Measurements from ENCODE around the gene PRR15. TPM values are rescaled to one million over a fixed set of nuclear protein-coding genes. Genes with fewer than 3 reads are reported as not detected.

PRR15 gene
- total and polyA plus RNA-seq, 2 of the 8 experiments (the other 6 are each of a cell fraction or from before 2014, with no cell fraction given) = 4.9 to 7.9 TPM

- no peak overlapping the region for H4K91ac ChIP-seq (replicated peaks; ENCODE audit: insufficient read length, low read length)
- H2AFZ ChIP-seq (ENCODE audit: low read length) = no peak overlapping the region
- no peak overlapping the region for H3K4ac ChIP-seq (replicated peaks; ENCODE audit: insufficient read length, low read depth, low read length)
- 95% methylated on average over 3 of the region's 3 CpGs; no CpG with 5 or more reads in 1 of the 2 experiments for WGBS, 2 experiments (ENCODE audit: extremely low coverage in 1 of 2, insufficient coverage in 1 of 2, insufficient read length in 1 of 2, insufficient replicate concordance in 2 of 2, low coverage in 1 of 2, low lambda C conversion rate in 2 of 2, missing lambda C conversion rate in 1 of 2)
- no peak overlapping the region for H3K9ac ChIP-seq (replicated peaks in 1 of 4; ENCODE audit: extremely low read depth in 1 of 4, low read depth in 3 of 4, low read length in 3 of 4)
- peaks cover 0 to 16% (median 12%) of the 10 kb centered on the region in 4 experiments; a peak in 4 of 7 replicates for H3K4me1 ChIP-seq (replicated peaks in 1 of 4; ENCODE audit: control insufficient read depth in 3 of 4, insufficient read depth in 4 of 4, low read length in 3 of 4)
- no peaks in the 10 kb centered on the region for H3K36me3 ChIP-seq (ENCODE audit: control insufficient read depth in 2 of 4, insufficient read depth in 4 of 4, low read length in 3 of 4)
- ChIA-PET CTCF (ENCODE audit: partially characterized antibody) (no interaction called here), POLR2A (ENCODE audit: partially characterized antibody) (no interaction called here)
- no peak overlapping the region for H3K23ac ChIP-seq (ENCODE audit: insufficient read length)
- no peaks in the 10 kb centered on the region for H3K79me1 ChIP-seq (ENCODE audit: low read depth, low read length)
- H4K8ac ChIP-seq (ENCODE audit: extremely low read depth, insufficient read depth, low read length) = no peak overlapping the region
- no peak overlapping the region for H3K56ac ChIP-seq (replicated peaks; ENCODE audit: insufficient read length, low read depth, low read length)
- TF ChIP-seq MAFK (IDR thresholded peaks at IDR 0.05; ENCODE audit: low read depth, low read length) = no peak
- no peak for TF ChIP-seq CREB1 (IDR thresholded peaks at IDR 0.05)
- no peak for TF ChIP-seq SP2 (IDR thresholded peaks at IDR 0.05; ENCODE audit: low read length)
- H3K27ac ChIP-seq (ENCODE audit: low read depth, low read length) = no peak overlapping the region
- H3K4me2 ChIP-seq (ENCODE audit: insufficient read depth in 1 of 2, low read depth in 2 of 2, low read length in 2 of 2) = no peak overlapping the region
- H3K27me3 ChIP-seq (replicated peaks in 1 of 4; ENCODE audit: control insufficient read depth in 3 of 4, extremely low read depth in 1 of 4, insufficient read depth in 3 of 4, low read length in 3 of 4) = no peaks in the 10 kb centered on the region
- DNase-seq (ENCODE audit: low read depth in 1 of 2, low spot score in 2 of 2) = no peak
- H3K9me3 ChIP-seq (ENCODE audit: insufficient read depth in 2 of 2, low read depth in 1 of 2, low read length in 1 of 2) = no peaks in the 10 kb centered on the region
- H3K23me2 ChIP-seq (ENCODE audit: low read depth, low read length) = no peaks in the 10 kb centered on the region; the same call in 1 of the 2 replicates
- no peak overlapping the region for H4K5ac ChIP-seq (ENCODE audit: insufficient read length, low read depth, low read length)
- no peak overlapping the region for H2BK20ac ChIP-seq (ENCODE audit: low read length)
- H3K79me2 ChIP-seq (ENCODE audit: control insufficient read depth in 1 of 2, insufficient read depth in 2 of 2, low read length in 2 of 2) = no peaks in the 10 kb centered on the region
- H3K4me3 ChIP-seq (ENCODE audit: extremely low read depth in 1 of 4, insufficient read depth in 2 of 4, low read depth in 3 of 4, low read length in 4 of 4) = no peak overlapping the region
- H2BK12ac ChIP-seq (ENCODE audit: low read depth, low read length) = no peak overlapping the region
- H3K18ac ChIP-seq (ENCODE audit: extremely low read depth, low read length) = no peak overlapping the region
- no peak overlapping the region for H2AK5ac ChIP-seq (ENCODE audit: low read depth, low read length)
- no peak overlapping the region for H2BK120ac ChIP-seq (replicated peaks; ENCODE audit: low read depth, low read length)
- no peak for FAIRE-seq
- H2BK5ac ChIP-seq (ENCODE audit: low read depth, low read length) = no peak overlapping the region
- H3K14ac ChIP-seq (ENCODE audit: insufficient read length) = no peak overlapping the region
- no peak overlapping the region for H2BK15ac ChIP-seq (ENCODE audit: low read length)
- H4K20me1 ChIP-seq (replicated peaks in 1 of 2; ENCODE audit: control insufficient read depth in 1 of 2, insufficient read depth in 2 of 2, low read length in 2 of 2) = no peaks in the 10 kb centered on the region
These were observed 8.6 kb upstream of the PRR15 start for GRCh38 chr7:29555061-29555460.

Data from H1 (cell line).